GM12878 (cell line): ENCODE measurements around the gene USO1. TPM values are rescaled to one million over a fixed set of nuclear protein-coding genes. Genes with fewer than 3 reads are reported as not detected.

ENCODE experiments used
- ATAC-seq: fragments of 200-7000 bp; cut with Tn5 transposase; 3 replicates; pipeline ENCODE4 v1.9.1; 2020; ENCODE audit warnings: mild to moderate bottlenecking, moderate library complexity
- BruUV-seq: library from RNA; stranded (reverse); fragments of 400-500 nt; replicated peaks from 2 replicates; lab custom pipeline; 2021; lab: Mats Ljungman, UMichigan
- CTCF ChIA-PET: fragments of 300-600 bp; sonication (Branson Sonifier 250); formaldehyde crosslinking; extraction: SDS; loops from one replicate; lab custom pipeline; 2021; ENCODE audit warnings: inconsistent platforms; lab: Yijun Ruan, JAX
- POLR2A ChIA-PET: fragments of 350-600 bp; formaldehyde crosslinking; extraction: SDS; loops from one replicate; lab custom pipeline; 2021; ENCODE audit warnings: inconsistent platforms; lab: Charles Lee
- RAD21 ChIA-PET: fragments of 300-600 bp; sonication (Branson Sonifier 250); formaldehyde crosslinking; loops from one replicate; lab custom pipeline; 2023; ENCODE audit warnings: antibody characterized with exemption; ENCODE audit not compliant: unreplicated experiment; lab: Charles Lee
- SMC1A ChIA-PET: fragments of 300-600 bp; sonication (Branson Sonifier 250); formaldehyde crosslinking; loops from one replicate; lab custom pipeline; 2023; ENCODE audit not compliant: unreplicated experiment, uncharacterized antibody; lab: Charles Lee
- DNase-seq: peaks from one replicate; pipeline ENCODE4 v3.0.0-alpha.2; 2011; ENCODE audit warnings: low read depth, low spot score
- FAIRE-seq: peaks from 3 replicates; lab custom pipeline; 2011; peaks lifted over from hg19 to GRCh38; lab: Jason Lieb, UNC
- H2AFZ ChIP-seq: 2 replicates; pipeline ENCODE4 v1.6.0; 2011; ENCODE audit warnings: low read depth, low read length, control low read depth; ENCODE audit not compliant: control insufficient read depth
- H3K27ac ChIP-seq: 2 replicates; pipeline ENCODE4 v1.5.1; 2011; ENCODE audit warnings: control low read depth; ENCODE audit not compliant: control insufficient read depth, insufficient read depth
- H3K27me3 ChIP-seq, 2 experiments: replicated peaks in 1 of 2; 2 replicates each; pipeline versions ENCODE4 v1.6.0 to v1.6.1; 2011; ENCODE audit warnings: low read length in 1 of 2; ENCODE audit not compliant: control insufficient read depth in 2 of 2, insufficient read depth in 2 of 2
- H3K36me3 ChIP-seq, 2 experiments: 2 replicates each; pipeline ENCODE4 v1.5.1; 2011; ENCODE audit warnings: low read length in 1 of 2; ENCODE audit not compliant: control insufficient read depth in 2 of 2, insufficient read depth in 2 of 2
- H3K4me1 ChIP-seq: 2 replicates; pipeline ENCODE4 v1.6.1; 2011; ENCODE audit warnings: mild to moderate bottlenecking, low read length, moderate library complexity, mixed read lengths; ENCODE audit not compliant: control insufficient read depth, insufficient read depth
- H3K4me2 ChIP-seq: 2 replicates; pipeline ENCODE4 v1.6.0; 2011; ENCODE audit warnings: control low read depth; ENCODE audit not compliant: control insufficient read depth, insufficient read depth
- H3K4me3 ChIP-seq: fragments of 200-600 bp; sonication (generic); 2 replicates; pipeline ENCODE4 v1.5.1; 2016
- H3K79me2 ChIP-seq: 2 replicates; pipeline ENCODE4 v1.6.0; 2011; ENCODE audit warnings: low read length; ENCODE audit not compliant: control insufficient read depth, insufficient read depth
- H3K9ac ChIP-seq: 2 replicates; pipeline ENCODE4 v1.8.0; 2011; ENCODE audit warnings: low read length, control low read depth, mixed read lengths; ENCODE audit not compliant: control insufficient read depth, insufficient read depth
- H3K9me3 ChIP-seq: replicated peaks from 3 replicates; pipeline ENCODE4 v1.5.1; 2011; ENCODE audit warnings: mild to moderate bottlenecking, low read length; ENCODE audit not compliant: control insufficient read depth, insufficient read depth
- H4K20me1 ChIP-seq: 2 replicates; pipeline ENCODE4 v1.6.0; 2011; ENCODE audit not compliant: control insufficient read depth, insufficient read depth
- BHLHE40 ChIP-seq, 2 experiments: fragments of 450-650 bp in 1 of 2; IDR thresholded peaks; 2 replicates each; pipeline ENCODE4 v1.6.1; 2011 to 2017; ENCODE audit warnings: low read depth in 2 of 2, borderline replicate concordance in 1 of 2, improper control_type of control experiment in 1 of 2, low read length in 1 of 2, mild to moderate bottlenecking in 1 of 2
- EP300 ChIP-seq, 2 experiments: fragments of 150-350 bp in 1 of 2; IDR thresholded peaks; 2 replicates each; pipeline ENCODE4 v1.6.1; 2011 to 2012; ENCODE audit warnings: low read depth in 2 of 2, low read length in 2 of 2, borderline replicate concordance in 1 of 2, improper control_type of control experiment in 1 of 2, inconsistent platforms in 1 of 2; ENCODE audit not compliant: control insufficient read depth in 1 of 2
- HDAC2 ChIP-seq: fragments of 200-600 bp; sonication (generic); IDR thresholded peaks from 2 replicates; pipeline ENCODE4 v1.6.1; 2017
- IRF4 ChIP-seq: IDR thresholded peaks from 2 replicates; pipeline ENCODE4 v1.6.1; 2011; ENCODE audit warnings: low read depth, low read length
- JUNB ChIP-seq: IDR thresholded peaks from 2 replicates; pipeline ENCODE4 v1.6.1; 2016; ENCODE audit warnings: antibody characterized with exemption, mild to moderate bottlenecking
- NFIC ChIP-seq: IDR thresholded peaks from 2 replicates; pipeline ENCODE4 v1.6.1; 2012; ENCODE audit warnings: low read depth, mild to moderate bottlenecking, inconsistent platforms, low read length, moderate library complexity
- NR2F1 ChIP-seq: fragments of 450-650 bp; conservative IDR thresholded peaks from 2 replicates; pipeline ENCODE4 v1.6.1; 2017; ENCODE audit warnings: mild to moderate bottlenecking
- RELA ChIP-seq: fragments of 450-650 bp; IDR thresholded peaks from 2 replicates; pipeline ENCODE4 v1.8.0; 2014; ENCODE audit warnings: borderline replicate concordance; ENCODE audit not compliant: partially characterized antibody
- ZZZ3 ChIP-seq: IDR thresholded peaks from 2 replicates; pipeline ENCODE4 v1.6.1; 2011; ENCODE audit warnings: low read depth; ENCODE audit not compliant: control insufficient read depth, insufficient read length
- WGBS: methylation state at CpG from one replicate; pipeline ENCODE4 v1.1.6; 2016; ENCODE audit warnings: low lambda C conversion rate; ENCODE audit not compliant: insufficient replicate concordance, insufficient coverage; ENCODE audit errors: missing lambda C conversion rate; 5-methylcytosine and 5-hydroxymethylcytosine counted together
- in situ Hi-C: fragments of 300-500 bp; cut with MboI; formaldehyde crosslinking; loops from 9 replicates; pipeline ENCODE4 v1.14.3; 2018; ENCODE audit warnings: mixed read lengths
- intact Hi-C: fragments of 100-400 bp; cut with micrococcal nuclease; formaldehyde crosslinking; loops from one replicate; pipeline ENCODE4 v1.14.2; 2022; ENCODE audit not compliant: unreplicated experiment
- polyA plus RNA-seq, 11 experiments: library from polyadenylated mRNA; depleted of rRNA in 4 of 11; unstranded in 6 of 11; stranded (reverse) in 5 of 11; fragments of >200 nt; fragmentation: Nextera tagmentation in 4 of 11; fragmentation: Illumina TruSeq in 1 of 11; extraction: Ambion mirVana in 4 of 11; extraction: Trizol in 1 of 11; gene quantifications; 1 replicate in 1 of 11; 2 replicates in 10 of 11; pipeline versions ENCODE4 v1.2.1 to v1.2.3, GENCODE V29; 2011 to 2016; ENCODE audit warnings: inconsistent platforms in 2 of 11, missing spikeins in 2 of 11, low read depth in 1 of 11
- total RNA-seq, 4 experiments: library from RNA; depleted of rRNA in 3 of 4; stranded (reverse); fragments of >200 nt in 3 of 4; fragmentation: Illumina TruSeq in 1 of 4; extraction: Trizol in 1 of 4; gene quantifications; 2 replicates each; pipeline versions ENCODE4 v1.2.1 to v1.2.3, GENCODE V29; 2013 to 2021
- TF ChIP-seq, protein P1 (sequence below): fragments of 450-650 bp; IDR thresholded peaks from 2 replicates; pipeline ENCODE4 v1.6.1; 2016; ENCODE audit warnings: mild to moderate bottlenecking, moderate library complexity, borderline replicate concordance
- TF ChIP-seq, protein P2 (sequence below): IDR thresholded peaks from 2 replicates; pipeline ENCODE4 v1.6.1; 2012; ENCODE audit warnings: low read depth, low read length, improper control_type of control experiment
- TF ChIP-seq, protein P3 (sequence below): fragments of 450-650 bp; IDR thresholded peaks from 2 replicates; pipeline ENCODE4 v1.6.1; 2017; ENCODE audit warnings: mild to moderate bottlenecking, moderate library complexity

USO1 gene
- total and polyA plus RNA-seq, 10 of the 15 experiments (the other 5 are each of a cell fraction or from before 2014, with no cell fraction given): 19.4 to 79.7 (median 59.6) TPM

DNA sequence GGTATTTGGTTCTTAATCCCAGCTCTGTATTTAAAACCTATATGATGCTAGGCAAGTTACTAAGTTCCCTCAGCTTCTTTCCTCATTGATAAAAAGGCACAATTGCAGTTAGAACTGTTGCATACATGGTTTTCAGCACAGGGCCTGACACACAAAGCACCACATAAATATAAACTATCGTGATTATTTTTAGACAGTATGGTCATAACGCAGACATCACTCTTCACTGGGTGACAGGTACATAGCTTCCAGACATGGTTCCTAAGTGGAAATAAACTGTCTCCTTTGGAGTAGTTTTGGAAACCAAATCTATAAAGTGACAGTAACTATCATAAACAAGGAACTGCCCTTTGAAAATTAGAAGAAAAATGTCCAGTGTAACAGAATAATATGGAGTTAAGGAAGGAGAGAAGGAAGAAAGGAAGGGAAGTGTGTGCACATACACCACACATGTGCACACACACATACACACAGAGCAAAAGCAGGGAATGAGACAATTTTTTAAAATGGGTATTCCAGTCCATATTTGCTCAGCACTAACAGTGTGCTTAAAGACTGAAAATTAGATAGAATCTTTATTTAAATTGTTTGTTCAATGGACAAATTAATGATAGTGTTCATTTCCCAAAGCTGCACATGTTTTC lies 38.7 kb upstream of the USO1 start:
- intact Hi-C loops: no loop called here
- H3K4me1 ChIP-seq: no peaks in the 10 kb centered on the region; the same call in 1 of the 2 replicates
- H3K4me2 ChIP-seq: no peak overlapping the region
- no peak for DNase-seq
- no peaks in the 10 kb centered on the region for H3K27me3 ChIP-seq
- BruUV-seq: no TSS peak
- H3K9me3 ChIP-seq: no peaks in the 10 kb centered on the region
- in situ Hi-C loops: no loop called here
- no peaks in the 10 kb centered on the region for H4K20me1 ChIP-seq
- 95% methylated on average over 2 of the region's 2 CpGs for WGBS
- no peak for FAIRE-seq
- no peaks in the 10 kb centered on the region for H3K36me3 ChIP-seq
- no peaks in the 10 kb centered on the region for H3K79me2 ChIP-seq
- POLR2A ChIA-PET: interaction anchor here (0.6 kb wide), 1 partner anchor 269 kb away, joined by 3 read pairs; no protein-coding TSS in a partner anchor
- RAD21 ChIA-PET: no interaction called here
- ATAC-seq: no peak
- no peak overlapping the region for H3K4me3 ChIP-seq
- SMC1A ChIA-PET: interaction anchor here (0.6 to 0.7 kb wide), 2 partner anchors 20 to 28 kb away, joined by 3 read pairs; no protein-coding TSS in a partner anchor
- H3K27ac ChIP-seq: no peak overlapping the region
- no peak overlapping the region for H2AFZ ChIP-seq
- H3K9ac ChIP-seq: no peak overlapping the region
- CTCF ChIA-PET: no interaction called here
- no peak for TF ChIP-seq ZZZ3
- no peak for TF ChIP-seq NR2F1
- no peak for TF ChIP-seq JUNB
- TF ChIP-seq, protein P1, sequence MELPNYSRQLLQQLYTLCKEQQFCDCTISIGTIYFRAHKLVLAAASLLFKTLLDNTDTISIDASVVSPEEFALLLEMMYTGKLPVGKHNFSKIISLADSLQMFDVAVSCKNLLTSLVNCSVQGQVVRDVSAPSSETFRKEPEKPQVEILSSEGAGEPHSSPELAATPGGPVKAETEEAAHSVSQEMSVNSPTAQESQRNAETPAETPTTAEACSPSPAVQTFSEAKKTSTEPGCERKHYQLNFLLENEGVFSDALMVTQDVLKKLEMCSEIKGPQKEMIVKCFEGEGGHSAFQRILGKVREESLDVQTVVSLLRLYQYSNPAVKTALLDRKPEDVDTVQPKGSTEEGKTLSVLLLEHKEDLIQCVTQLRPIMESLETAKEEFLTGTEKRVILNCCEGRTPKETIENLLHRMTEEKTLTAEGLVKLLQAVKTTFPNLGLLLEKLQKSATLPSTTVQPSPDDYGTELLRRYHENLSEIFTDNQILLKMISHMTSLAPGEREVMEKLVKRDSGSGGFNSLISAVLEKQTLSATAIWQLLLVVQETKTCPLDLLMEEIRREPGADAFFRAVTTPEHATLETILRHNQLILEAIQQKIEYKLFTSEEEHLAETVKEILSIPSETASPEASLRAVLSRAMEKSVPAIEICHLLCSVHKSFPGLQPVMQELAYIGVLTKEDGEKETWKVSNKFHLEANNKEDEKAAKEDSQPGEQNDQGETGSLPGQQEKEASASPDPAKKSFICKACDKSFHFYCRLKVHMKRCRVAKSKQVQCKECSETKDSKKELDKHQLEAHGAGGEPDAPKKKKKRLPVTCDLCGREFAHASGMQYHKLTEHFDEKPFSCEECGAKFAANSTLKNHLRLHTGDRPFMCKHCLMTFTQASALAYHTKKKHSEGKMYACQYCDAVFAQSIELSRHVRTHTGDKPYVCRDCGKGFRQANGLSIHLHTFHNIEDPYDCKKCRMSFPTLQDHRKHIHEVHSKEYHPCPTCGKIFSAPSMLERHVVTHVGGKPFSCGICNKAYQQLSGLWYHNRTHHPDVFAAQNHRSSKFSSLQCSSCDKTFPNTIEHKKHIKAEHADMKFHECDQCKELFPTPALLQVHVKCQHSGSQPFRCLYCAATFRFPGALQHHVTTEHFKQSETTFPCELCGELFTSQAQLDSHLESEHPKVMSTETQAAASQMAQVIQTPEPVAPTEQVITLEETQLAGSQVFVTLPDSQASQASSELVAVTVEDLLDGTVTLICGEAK: no peak
- no peak for TF ChIP-seq HDAC2
- TF ChIP-seq BHLHE40 (IDR thresholded peaks at IDR 0.05; ENCODE audit: borderline replicate concordance in 1 of 2, low read depth in 2 of 2, low read length in 1 of 2): no peak
- no peak for TF ChIP-seq IRF4
- TF ChIP-seq RELA: no peak
- TF ChIP-seq, protein P2, sequence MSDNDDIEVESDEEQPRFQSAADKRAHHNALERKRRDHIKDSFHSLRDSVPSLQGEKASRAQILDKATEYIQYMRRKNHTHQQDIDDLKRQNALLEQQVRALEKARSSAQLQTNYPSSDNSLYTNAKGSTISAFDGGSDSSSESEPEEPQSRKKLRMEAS: no peak
- TF ChIP-seq EP300 (IDR thresholded peaks at IDR 0.05; ENCODE audit: borderline replicate concordance in 1 of 2, control insufficient read depth in 1 of 2, low read depth in 2 of 2, low read length in 2 of 2): no peak
- no peak for TF ChIP-seq NFIC
- TF ChIP-seq, protein P3, sequence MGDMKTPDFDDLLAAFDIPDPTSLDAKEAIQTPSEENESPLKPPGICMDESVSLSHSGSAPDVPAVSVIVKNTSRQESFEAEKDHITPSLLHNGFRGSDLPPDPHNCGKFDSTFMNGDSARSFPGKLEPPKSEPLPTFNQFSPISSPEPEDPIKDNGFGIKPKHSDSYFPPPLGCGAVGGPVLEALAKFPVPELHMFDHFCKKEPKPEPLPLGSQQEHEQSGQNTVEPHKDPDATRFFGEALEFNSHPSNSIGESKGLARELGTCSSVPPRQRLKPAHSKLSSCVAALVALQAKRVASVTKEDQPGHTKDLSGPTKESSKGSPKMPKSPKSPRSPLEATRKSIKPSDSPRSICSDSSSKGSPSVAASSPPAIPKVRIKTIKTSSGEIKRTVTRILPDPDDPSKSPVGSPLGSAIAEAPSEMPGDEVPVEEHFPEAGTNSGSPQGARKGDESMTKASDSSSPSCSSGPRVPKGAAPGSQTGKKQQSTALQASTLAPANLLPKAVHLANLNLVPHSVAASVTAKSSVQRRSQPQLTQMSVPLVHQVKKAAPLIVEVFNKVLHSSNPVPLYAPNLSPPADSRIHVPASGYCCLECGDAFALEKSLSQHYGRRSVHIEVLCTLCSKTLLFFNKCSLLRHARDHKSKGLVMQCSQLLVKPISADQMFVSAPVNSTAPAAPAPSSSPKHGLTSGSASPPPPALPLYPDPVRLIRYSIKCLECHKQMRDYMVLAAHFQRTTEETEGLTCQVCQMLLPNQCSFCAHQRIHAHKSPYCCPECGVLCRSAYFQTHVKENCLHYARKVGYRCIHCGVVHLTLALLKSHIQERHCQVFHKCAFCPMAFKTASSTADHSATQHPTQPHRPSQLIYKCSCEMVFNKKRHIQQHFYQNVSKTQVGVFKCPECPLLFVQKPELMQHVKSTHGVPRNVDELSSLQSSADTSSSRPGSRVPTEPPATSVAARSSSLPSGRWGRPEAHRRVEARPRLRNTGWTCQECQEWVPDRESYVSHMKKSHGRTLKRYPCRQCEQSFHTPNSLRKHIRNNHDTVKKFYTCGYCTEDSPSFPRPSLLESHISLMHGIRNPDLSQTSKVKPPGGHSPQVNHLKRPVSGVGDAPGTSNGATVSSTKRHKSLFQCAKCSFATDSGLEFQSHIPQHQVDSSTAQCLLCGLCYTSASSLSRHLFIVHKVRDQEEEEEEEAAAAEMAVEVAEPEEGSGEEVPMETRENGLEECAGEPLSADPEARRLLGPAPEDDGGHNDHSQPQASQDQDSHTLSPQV: no peak
